HCT116 (cell line): ENCODE results near the gene TEX11.

Experiments used
- CEBPB ChIP-seq: IDR thresholded peaks from 2 replicates; pipeline ENCODE4 v1.6.1; 2012; ENCODE audit warnings: low read depth
- EGR1 ChIP-seq: IDR thresholded peaks from 2 replicates; pipeline ENCODE4 v1.6.1; 2012; ENCODE audit warnings: low read depth
- EZH2 ChIP-seq: fragments of 200-600 bp; sonication (generic); IDR thresholded peaks from 2 replicates; pipeline ENCODE4 v1.6.1; 2017; ENCODE audit warnings: antibody characterized with exemption, mixed run types
- EZH2phosphoT487 ChIP-seq: fragments of 200-600 bp; IDR thresholded peaks from 2 replicates; pipeline ENCODE4 v1.6.1; 2018; ENCODE audit warnings: antibody characterized with exemption, borderline replicate concordance
- POLR2A ChIP-seq: IDR thresholded peaks from 2 replicates; pipeline ENCODE4 v1.7.0; 2011; ENCODE audit warnings: borderline replicate concordance; ENCODE audit not compliant: insufficient read depth, insufficient read length; ENCODE audit errors: extremely low read depth
- POLR2AphosphoS5 ChIP-seq: IDR thresholded peaks from 2 replicates; pipeline ENCODE4 v1.6.1; 2011; ENCODE audit warnings: mild to moderate bottlenecking, low read depth, low read length, moderate library complexity
- SP1 ChIP-seq: IDR thresholded peaks from 2 replicates; pipeline ENCODE4 v1.6.1; 2012; ENCODE audit warnings: low read depth
- TF ChIP-seq, protein P1 (sequence below), 3 experiments: fragments of 200-600 bp in 1 of 3; sonication (generic) in 1 of 3; IDR thresholded peaks in 2 of 3; conservative IDR thresholded peaks in 1 of 3; 2 replicates each; pipeline ENCODE4 v1.5.1; 2012 to 2017; ENCODE audit warnings: low read depth in 2 of 3, low read length in 2 of 3, antibody characterized with exemption in 1 of 3, borderline replicate concordance in 1 of 3, control low read depth in 1 of 3, mild to moderate bottlenecking in 1 of 3, mixed read lengths in 1 of 3, mixed run types in 1 of 3, moderate library complexity in 1 of 3; ENCODE audit not compliant: insufficient read depth in 1 of 3

- TF ChIP-seq, protein P1, sequence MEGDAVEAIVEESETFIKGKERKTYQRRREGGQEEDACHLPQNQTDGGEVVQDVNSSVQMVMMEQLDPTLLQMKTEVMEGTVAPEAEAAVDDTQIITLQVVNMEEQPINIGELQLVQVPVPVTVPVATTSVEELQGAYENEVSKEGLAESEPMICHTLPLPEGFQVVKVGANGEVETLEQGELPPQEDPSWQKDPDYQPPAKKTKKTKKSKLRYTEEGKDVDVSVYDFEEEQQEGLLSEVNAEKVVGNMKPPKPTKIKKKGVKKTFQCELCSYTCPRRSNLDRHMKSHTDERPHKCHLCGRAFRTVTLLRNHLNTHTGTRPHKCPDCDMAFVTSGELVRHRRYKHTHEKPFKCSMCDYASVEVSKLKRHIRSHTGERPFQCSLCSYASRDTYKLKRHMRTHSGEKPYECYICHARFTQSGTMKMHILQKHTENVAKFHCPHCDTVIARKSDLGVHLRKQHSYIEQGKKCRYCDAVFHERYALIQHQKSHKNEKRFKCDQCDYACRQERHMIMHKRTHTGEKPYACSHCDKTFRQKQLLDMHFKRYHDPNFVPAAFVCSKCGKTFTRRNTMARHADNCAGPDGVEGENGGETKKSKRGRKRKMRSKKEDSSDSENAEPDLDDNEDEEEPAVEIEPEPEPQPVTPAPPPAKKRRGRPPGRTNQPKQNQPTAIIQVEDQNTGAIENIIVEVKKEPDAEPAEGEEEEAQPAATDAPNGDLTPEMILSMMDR (IDR thresholded peaks at IDR 0.05 in 2 of 3, conservative IDR thresholded peaks at IDR 0.05 in 1 of 3; ENCODE audit: borderline replicate concordance in 1 of 3, insufficient read depth in 1 of 3, low read depth in 2 of 3, low read length in 2 of 3), result no peak
- no peak for TF ChIP-seq EZH2
- no peak for TF ChIP-seq SP1
- no peak for TF ChIP-seq POLR2A
- TF ChIP-seq EGR1, result no peak
- no peak for TF ChIP-seq EZH2phosphoT487
- TF ChIP-seq POLR2AphosphoS5, result no peak
- no peak for TF ChIP-seq CEBPB
Measured at GRCh38 chrX:70527053-70527452, 381.5 kb downstream of the TEX11 start.
